GM04503 (cell line): ENCODE results near the gene RPS28.
"Not testable (repeated sequence)": the region's sequence is repeated elsewhere in the genome, so short reads cannot be mapped to it uniquely, and the experiment has no call there.

ENCODE experiments used
- DNase-seq: peaks from one replicate; pipeline ENCODE4 v3.0.0-alpha.2; 2012; ENCODE audit warnings: low read depth

RPS28 gene

GRCh38 chr19:8342684-8343482 lies 21.6 kb downstream of the RPS28 start, which contains the start of gene KANK3:
KANK3 (minus strand) TSS chr19:8343262; CDS start chr19:8337828, 5,434 bp downstream.
- peak; percentile 45 for DNase-seq

GRCh38 chr19:8343483-8343844 lies 22.2 kb downstream of the RPS28 start:
- DNase-seq: no peak

- DNase-seq: not testable (repeated sequence)
These were observed 28.5 kb downstream of the RPS28 start for GRCh38 chr19:8349629-8350372.

- no peak for DNase-seq
These were observed 31.0 kb downstream of the RPS28 start for GRCh38 chr19:8352134-8352827.

- DNase-seq: not testable (repeated sequence)
These were observed 31.5 kb downstream of the RPS28 start for GRCh38 chr19:8352845-8353244.

- DNase-seq: peak; percentile 99
These were observed 34.5 kb downstream of the RPS28 start for GRCh38 chr19:8355631-8356402.

GRCh38 chr19:8357007-8357521 lies 35.8 kb downstream of the RPS28 start:
- no peak for DNase-seq

GRCh38 chr19:8358948-8359347 lies 37.7 kb downstream of the RPS28 start:
- DNase-seq: no peak

GRCh38 chr19:8360196-8360595 lies 38.9 kb downstream of the RPS28 start:
- no peak for DNase-seq

GRCh38 chr19:8361921-8362793 lies 40.9 kb downstream of the RPS28 start:
- DNase-seq: peak; percentile 90

GRCh38 chr19:8363803-8364771 lies 42.8 kb downstream of the RPS28 start, which contains the start of gene ANGPTL4:
ANGPTL4 (plus strand) TSS chr19:8364155; CDS start chr19:8364322, 167 bp downstream.
- no peak for DNase-seq

- DNase-seq: no peak
These were observed 44.9 kb downstream of the RPS28 start for GRCh38 chr19:8366121-8366581.

- DNase-seq: no peak
These were observed 45.6 kb downstream of the RPS28 start for GRCh38 chr19:8366961-8367326.

GRCh38 chr19:8367327-8368001 lies 46.2 kb downstream of the RPS28 start:
- DNase-seq: peak; percentile 88

GRCh38 chr19:8370176-8371010 lies 49.1 kb downstream of the RPS28 start:
- DNase-seq: no peak

- no peak for DNase-seq
These were observed 49.9 kb downstream of the RPS28 start for GRCh38 chr19:8371011-8371804.
